ENCODE data around the gene OR6J1. TPM values are rescaled to one million over a fixed set of nuclear protein-coding genes. Genes with fewer than 3 reads are reported as not detected.
"Not testable (repeated sequence)": the region's sequence is repeated elsewhere in the genome, so short reads cannot be mapped to it uniquely, and the experiment has no call there.

Gene OR6J1
- total RNA-seq, 1 donor from 2014 or later: not detected

DNA sequence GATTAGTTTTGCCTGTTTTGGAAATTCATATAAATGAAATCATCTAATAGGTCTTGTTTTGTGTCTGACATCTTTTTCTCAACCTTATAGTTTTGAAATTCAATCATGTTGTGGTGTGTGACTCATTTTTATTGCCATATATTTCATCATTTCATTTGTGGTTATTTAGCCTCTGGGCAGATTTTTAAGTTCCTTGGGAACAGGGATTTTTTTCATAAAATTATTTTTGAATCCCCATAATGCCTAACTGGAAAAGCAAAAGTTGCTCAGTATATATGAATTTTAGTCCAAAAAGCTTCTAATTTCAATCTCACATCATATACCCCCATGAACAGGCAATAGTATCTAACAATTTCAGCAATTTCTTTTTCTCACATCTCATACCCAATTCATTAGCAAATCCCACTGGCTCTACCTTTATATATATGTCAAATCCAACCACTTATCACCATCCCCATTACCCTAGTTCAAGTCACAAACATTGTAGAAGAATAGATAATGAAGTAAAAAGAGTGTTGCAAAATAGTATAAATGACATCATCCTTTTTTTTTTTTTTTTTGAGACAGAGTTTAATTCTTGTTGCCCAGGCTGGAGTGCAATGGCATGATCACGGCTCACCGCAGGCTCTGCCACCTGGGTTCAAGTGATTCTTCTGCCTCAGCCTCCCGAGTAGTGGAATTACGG lies 2.6 kb upstream of the OR6J1 start:
- H3K27ac ChIP-seq: no peak overlapping the region
- no peaks in the 10 kb centered on the region for H3K4me1 ChIP-seq
- intact Hi-C loops (cut with DNase I): no loop called here
- H3K36me3 ChIP-seq: no peaks in the 10 kb centered on the region
- TF ChIP-seq POLR2AphosphoS5 (IDR thresholded peaks at IDR 0.05; ENCODE audit: insufficient read depth in 1 of 2, low read depth in 1 of 2) (peak in 1 of 2 donors; percentile 28), POLR2A (IDR thresholded peaks at IDR 0.05) (no peak)
- TF ChIP-seq, protein P1, sequence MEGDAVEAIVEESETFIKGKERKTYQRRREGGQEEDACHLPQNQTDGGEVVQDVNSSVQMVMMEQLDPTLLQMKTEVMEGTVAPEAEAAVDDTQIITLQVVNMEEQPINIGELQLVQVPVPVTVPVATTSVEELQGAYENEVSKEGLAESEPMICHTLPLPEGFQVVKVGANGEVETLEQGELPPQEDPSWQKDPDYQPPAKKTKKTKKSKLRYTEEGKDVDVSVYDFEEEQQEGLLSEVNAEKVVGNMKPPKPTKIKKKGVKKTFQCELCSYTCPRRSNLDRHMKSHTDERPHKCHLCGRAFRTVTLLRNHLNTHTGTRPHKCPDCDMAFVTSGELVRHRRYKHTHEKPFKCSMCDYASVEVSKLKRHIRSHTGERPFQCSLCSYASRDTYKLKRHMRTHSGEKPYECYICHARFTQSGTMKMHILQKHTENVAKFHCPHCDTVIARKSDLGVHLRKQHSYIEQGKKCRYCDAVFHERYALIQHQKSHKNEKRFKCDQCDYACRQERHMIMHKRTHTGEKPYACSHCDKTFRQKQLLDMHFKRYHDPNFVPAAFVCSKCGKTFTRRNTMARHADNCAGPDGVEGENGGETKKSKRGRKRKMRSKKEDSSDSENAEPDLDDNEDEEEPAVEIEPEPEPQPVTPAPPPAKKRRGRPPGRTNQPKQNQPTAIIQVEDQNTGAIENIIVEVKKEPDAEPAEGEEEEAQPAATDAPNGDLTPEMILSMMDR (IDR thresholded peaks at IDR 0.05): no peak
- no peaks in the 10 kb centered on the region for H3K27me3 ChIP-seq
- DNase-seq (ENCODE audit: extremely low spot score in 2 of 2): no peak
- H3K4me3 ChIP-seq: no peak overlapping the region
- no peaks in the 10 kb centered on the region for H3K9me3 ChIP-seq

DNA sequence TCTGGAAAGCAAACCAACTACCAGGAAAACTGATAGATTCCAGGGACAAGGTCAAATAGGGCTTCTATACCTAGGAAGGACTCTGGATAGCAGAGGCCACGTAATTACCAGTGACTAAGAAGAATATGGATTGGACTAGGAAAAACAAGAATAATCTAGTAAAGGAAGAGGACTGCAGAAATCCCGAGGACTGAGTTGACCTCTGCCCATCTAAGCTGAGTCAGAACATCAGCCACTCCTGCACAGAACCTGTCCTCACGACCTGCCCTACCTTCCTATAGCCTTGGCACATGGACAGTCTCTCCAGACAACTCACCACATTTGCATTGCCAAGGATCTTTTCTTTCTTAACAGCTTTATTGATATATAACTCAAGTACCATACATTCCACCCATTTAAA lies 2.3 kb downstream of the OR6J1 start:
- TF ChIP-seq POLR2A (IDR thresholded peaks at IDR 0.05): no peak
- TF ChIP-seq, protein P1 (IDR thresholded peaks at IDR 0.05): no peak
- TF ChIP-seq POLR2AphosphoS5 (IDR thresholded peaks at IDR 0.05; ENCODE audit: insufficient read depth in 1 of 2, low read depth in 1 of 2): no peak
- Histone ChIP-seq H3K9me3 (no peaks in the 10 kb centered on the region), H3K4me3 (no peak overlapping the region), H3K4me1 (no peaks in the 10 kb centered on the region), H3K36me3 (no peaks in the 10 kb centered on the region), H3K27ac (no peak overlapping the region), H3K27me3 (no peaks in the 10 kb centered on the region)
- intact Hi-C loops (cut with DNase I): no loop called here
- no peak for DNase-seq (ENCODE audit: extremely low spot score in 2 of 2)

DNA sequence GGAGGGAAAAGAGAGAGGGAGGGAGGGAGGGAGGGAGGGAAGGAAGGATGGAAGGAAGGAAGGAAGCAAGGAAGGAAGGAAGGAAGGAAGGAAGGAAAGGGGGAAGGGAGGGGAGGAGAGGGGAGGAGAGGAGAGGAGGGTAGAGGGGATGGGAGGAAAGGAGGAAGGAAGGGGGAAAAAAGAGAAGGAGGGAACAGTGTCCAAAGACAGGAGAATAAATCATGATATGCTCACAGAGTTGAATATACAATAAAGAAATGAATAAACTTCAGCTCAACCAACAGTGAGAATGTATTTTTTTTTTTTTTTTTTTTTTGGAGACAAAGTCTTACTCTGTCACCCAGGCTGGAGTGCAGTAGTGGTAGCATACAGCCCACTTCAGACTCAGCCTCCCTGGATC lies 4.0 kb downstream of the OR6J1 start:
- no peaks in the 10 kb centered on the region for H3K36me3 ChIP-seq
- intact Hi-C loops (cut with DNase I): no loop called here
- no peaks in the 10 kb centered on the region for H3K9me3 ChIP-seq
- no peak overlapping the region for H3K4me3 ChIP-seq
- no peaks in the 10 kb centered on the region for H3K4me1 ChIP-seq
- DNase-seq (ENCODE audit: extremely low spot score in 2 of 2): no peak
- TF ChIP-seq, protein P1 (IDR thresholded peaks at IDR 0.05): no peak
- no peak for TF ChIP-seq POLR2AphosphoS5 (IDR thresholded peaks at IDR 0.05; ENCODE audit: insufficient read depth in 1 of 2, low read depth in 1 of 2)
- TF ChIP-seq POLR2A (IDR thresholded peaks at IDR 0.05): no peak
- no peak overlapping the region for H3K27ac ChIP-seq
- H3K27me3 ChIP-seq: no peaks in the 10 kb centered on the region

DNA sequence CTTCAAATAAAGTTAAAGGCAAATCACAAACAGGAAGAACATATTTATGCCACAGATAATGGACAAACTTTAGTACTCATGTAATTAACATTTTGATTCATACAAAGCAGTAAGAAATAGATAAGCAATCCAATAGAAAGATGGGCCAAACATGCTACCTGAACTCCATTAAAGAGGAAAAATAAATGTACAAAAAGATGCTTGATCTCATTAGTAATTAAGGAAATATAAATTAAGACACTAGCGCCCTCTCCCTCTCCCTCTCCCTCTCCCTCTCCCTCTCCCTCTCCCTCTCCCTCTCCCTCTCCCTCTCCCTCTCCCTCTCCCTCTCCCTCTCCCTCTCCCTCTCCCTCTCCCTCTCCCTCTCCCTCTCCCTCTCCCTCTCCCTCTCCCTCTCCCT lies 8.2 kb downstream of the OR6J1 start:
- H3K4me3 ChIP-seq; H3K27me3 ChIP-seq; H3K27ac ChIP-seq; H3K4me1 ChIP-seq; H3K9me3 ChIP-seq; intact Hi-C loops (cut with DNase I); H3K36me3 ChIP-seq; DNase-seq (ENCODE audit: extremely low spot score in 2 of 2): not testable (repeated sequence)

DNA sequence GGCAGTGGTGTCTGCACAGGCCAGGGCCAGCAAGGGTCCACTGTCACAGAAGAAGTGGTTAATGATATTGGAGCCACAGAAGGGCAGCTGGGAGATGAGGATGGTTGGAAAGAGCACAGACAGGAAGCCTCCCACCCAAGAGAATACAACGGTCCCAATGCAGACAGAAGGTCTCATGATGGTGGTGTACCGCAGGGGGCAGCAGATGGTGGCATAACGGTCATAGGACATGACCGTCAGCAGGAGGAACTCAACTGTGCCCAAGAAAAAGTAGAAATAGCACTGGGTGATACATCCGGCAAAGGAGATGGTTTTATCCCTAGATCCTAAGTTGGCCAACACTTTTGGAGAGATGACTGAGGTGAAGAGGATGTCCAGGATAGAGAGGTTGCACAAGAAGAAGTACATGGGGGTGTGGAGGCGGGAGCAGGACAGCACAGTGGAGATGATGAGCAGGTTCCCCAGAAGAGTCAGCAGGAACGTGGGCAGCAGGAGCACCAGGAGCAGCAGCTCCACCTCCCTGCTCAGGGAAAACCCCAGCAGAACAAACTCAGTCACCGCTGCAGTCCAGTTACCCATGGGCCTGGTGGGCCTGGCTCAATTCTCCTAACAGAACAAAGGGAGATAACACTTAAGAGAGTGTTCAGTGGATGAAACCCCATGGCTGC lies 9.8 kb downstream of the OR6J1 start:
- DNase-seq (ENCODE audit: extremely low spot score in 2 of 2): no peak
- intact Hi-C loops (cut with DNase I): no loop called here
- no peaks in the 10 kb centered on the region for H3K4me1 ChIP-seq

More for the DNA sequence above, 9.8 kb downstream of the OR6J1 start:
- TF ChIP-seq POLR2A (IDR thresholded peaks at IDR 0.05) (no peak), POLR2AphosphoS5 (IDR thresholded peaks at IDR 0.05; ENCODE audit: insufficient read depth in 1 of 2, low read depth in 1 of 2) (no peak)
- TF ChIP-seq, protein P1 (IDR thresholded peaks at IDR 0.05): no peak
- H3K36me3 ChIP-seq: no peaks in the 10 kb centered on the region
- no peak overlapping the region for H3K4me3 ChIP-seq
- H3K9me3 ChIP-seq: no peaks in the 10 kb centered on the region
- no peaks in the 10 kb centered on the region for H3K27me3 ChIP-seq
- H3K27ac ChIP-seq: no peak overlapping the region

Measured in vagina (tissue), 2 donors.